ENCODE data around the gene VMAC. TPM values are rescaled to one million over a fixed set of nuclear protein-coding genes. Genes with fewer than 3 reads are reported as not detected.
A peak's percentile ranks its signal among the peaks of the same experiment; 100 is the strongest.

The VMAC gene
- total and polyA plus RNA-seq, 2 of the 13 experiments (the other 11 are each of a cell fraction or from before 2014, with no cell fraction given): 2.4 TPM

DNA sequence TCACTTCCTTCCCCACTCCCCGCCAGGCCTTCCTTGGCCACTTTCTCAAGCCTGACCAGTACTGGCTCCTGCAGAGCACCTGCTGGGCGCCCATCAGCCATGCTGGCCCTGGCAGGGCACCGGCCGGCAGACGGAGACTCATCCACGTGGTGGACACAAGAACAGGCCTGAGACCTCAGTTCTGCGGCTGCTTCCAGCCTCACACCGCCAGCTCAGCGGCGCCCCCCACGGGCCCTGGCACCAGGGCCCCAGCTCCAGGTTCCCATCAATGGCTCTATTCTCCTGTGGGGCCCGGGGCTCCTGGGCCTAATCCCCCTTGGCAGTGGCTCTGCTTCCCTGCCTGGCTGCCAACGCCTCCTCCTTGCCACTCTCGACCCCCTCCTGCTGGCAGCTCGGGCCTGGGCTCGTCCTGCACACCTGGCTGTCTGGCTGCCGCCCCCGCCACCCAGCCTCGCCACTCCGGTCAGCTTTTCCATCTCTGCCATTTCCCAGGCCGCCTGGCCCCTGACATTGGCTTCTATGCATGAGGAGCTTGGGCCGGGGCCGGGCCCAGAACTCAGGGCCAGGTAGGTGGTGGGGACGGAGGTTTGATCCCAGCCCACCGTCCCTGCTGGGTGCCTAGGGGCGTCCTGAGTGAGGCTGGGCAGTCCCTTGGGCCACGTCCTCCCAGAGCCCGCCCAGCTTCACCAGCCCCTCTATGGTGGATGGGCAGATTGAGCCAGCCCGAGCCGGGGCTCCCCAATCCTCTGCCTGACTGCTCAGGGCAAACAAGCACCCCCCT lies 7.3 kb upstream of the VMAC start:
- FAIRE-seq (no peak), ATAC-seq (no peak), DNase-seq (ENCODE audit: low spot score) (no peak)
- Histone ChIP-seq H3K4me1 (ENCODE audit: insufficient read depth, low read length) (peaks cover 32% of the 10 kb centered on the region), H2AFZ (ENCODE audit: low read length) (no peak overlapping the region), H3K36me3 (replicated peaks in 1 of 2; ENCODE audit: control insufficient read depth in 1 of 2, insufficient read depth in 2 of 2, low read length in 2 of 2) (peaks cover 7 to 43% of the 10 kb centered on the region in 2 experiments; a peak in 4 of 5 replicates), H3K9ac (ENCODE audit: insufficient read depth, low read depth, low read length) (no peak overlapping the region), H3K9me3 (ENCODE audit: low read length) (no peaks in the 10 kb centered on the region), H3K4me2 (ENCODE audit: low read depth, low read length) (no peak overlapping the region), H4K20me1 (ENCODE audit: insufficient read depth, low read length) (peaks cover 12% of the 10 kb centered on the region; the same call in 1 of the 2 replicates), H3K79me2 (ENCODE audit: insufficient read depth, low read length) (peaks cover 31% of the 10 kb centered on the region), H3K4me3 (replicated peaks in 1 of 3; ENCODE audit: insufficient read depth in 1 of 3, low read depth in 2 of 3, low read length in 3 of 3) (no peak overlapping the region), H3K27ac (ENCODE audit: extremely low read length, insufficient read depth, low read length) (no peak overlapping the region), H3K27me3 (ENCODE audit: control insufficient read depth in 1 of 2, insufficient read depth in 2 of 2, low read length in 2 of 2) (no peaks in the 10 kb centered on the region)
- in situ Hi-C loops (cut with HindIII; ENCODE audit: extremely low pct_ligation_motif_present, low pct_unique_long_range_greater_than_20kb): no loop called here
- intact Hi-C loops (cut with micrococcal nuclease; ENCODE audit: unreplicated experiment): no loop called here
- 95% methylated on average over 22 of the region's 30 CpGs for WGBS (ENCODE audit: low lambda C conversion rate)
- CTCF ChIA-PET (ENCODE audit: low intra/inter-chr PET ratio, low total read pairs): no interaction called here
- BruUV-seq (replicated peaks): no TSS peak
- TF ChIP-seq POLR2G (IDR thresholded peaks at IDR 0.05; ENCODE audit: low read depth, low read length) (0 out of 2 replicates have a peak, but pooled peaks have one; percentile 26), ZBTB33 (CRISPR knock-in tag; IDR thresholded peaks at IDR 0.05) (peak; percentile 85), STAG1 (CRISPR knock-in tag; IDR thresholded peaks at IDR 0.05) (peak; percentile 18; the same call in 1 of the 2 replicates), CTCF (CRISPR knock-in tag; IDR thresholded peaks at IDR 0.05) (peak; percentile 35; the same call in 1 of the 2 replicates), RBFOX2 (IDR thresholded peaks at IDR 0.05; ENCODE audit: low read depth, low read length) (peak; percentile 72), HNRNPL (IDR thresholded peaks at IDR 0.05; ENCODE audit: low read depth, low read length) (0 out of 2 replicates have a peak, but pooled peaks have one; percentile 53), AGO2 (optimal IDR thresholded peaks at IDR 0.05; ENCODE audit: low read depth, low read length) (peak; percentile 63), ZNF773 (CRISPR knock-in tag; IDR thresholded peaks at IDR 0.05; ENCODE audit: borderline replicate concordance) (no peak), HMGA1 (CRISPR knock-in tag; conservative IDR thresholded peaks at IDR 0.05) (no peak)
- TF ChIP-seq, protein P1, sequence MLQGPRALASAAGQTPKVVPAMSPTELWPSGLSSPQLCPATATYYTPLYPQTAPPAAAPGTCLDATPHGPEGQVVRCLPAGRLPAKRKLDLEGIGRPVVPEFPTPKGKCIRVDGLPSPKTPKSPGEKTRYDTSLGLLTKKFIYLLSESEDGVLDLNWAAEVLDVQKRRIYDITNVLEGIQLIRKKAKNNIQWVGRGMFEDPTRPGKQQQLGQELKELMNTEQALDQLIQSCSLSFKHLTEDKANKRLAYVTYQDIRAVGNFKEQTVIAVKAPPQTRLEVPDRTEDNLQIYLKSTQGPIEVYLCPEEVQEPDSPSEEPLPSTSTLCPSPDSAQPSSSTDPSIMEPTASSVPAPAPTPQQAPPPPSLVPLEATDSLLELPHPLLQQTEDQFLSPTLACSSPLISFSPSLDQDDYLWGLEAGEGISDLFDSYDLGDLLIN (CRISPR knock-in tag; IDR thresholded peaks at IDR 0.05; ENCODE audit: borderline replicate concordance): no peak
- POLR2A ChIA-PET: interaction anchor here (2.7 kb wide), 1 partner anchor 70 kb away, joined by 14 read pairs; no protein-coding TSS in a partner anchor
